ENCODE results near the gene TOM1L1.

DNA sequence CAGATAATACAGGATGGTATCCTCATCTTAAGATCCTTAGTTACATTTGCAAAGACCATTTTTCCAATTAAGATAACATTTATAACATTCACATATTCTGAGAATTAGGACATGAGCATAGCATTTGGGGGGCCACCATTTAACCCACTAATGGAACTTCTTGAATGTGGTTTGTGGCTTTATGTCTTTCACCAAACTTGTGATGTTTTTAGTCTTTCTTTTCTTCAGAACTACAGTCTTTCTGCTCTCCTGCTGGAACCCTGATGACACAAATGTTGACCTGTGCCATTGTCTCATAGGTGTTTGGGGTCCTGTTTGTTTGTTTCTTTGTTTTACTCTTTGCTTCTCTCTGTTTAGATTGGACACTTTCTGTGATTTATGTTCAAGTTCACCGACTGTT is 44.6 kb downstream of the TOM1L1 start:
- TF ChIP-seq, protein P1, sequence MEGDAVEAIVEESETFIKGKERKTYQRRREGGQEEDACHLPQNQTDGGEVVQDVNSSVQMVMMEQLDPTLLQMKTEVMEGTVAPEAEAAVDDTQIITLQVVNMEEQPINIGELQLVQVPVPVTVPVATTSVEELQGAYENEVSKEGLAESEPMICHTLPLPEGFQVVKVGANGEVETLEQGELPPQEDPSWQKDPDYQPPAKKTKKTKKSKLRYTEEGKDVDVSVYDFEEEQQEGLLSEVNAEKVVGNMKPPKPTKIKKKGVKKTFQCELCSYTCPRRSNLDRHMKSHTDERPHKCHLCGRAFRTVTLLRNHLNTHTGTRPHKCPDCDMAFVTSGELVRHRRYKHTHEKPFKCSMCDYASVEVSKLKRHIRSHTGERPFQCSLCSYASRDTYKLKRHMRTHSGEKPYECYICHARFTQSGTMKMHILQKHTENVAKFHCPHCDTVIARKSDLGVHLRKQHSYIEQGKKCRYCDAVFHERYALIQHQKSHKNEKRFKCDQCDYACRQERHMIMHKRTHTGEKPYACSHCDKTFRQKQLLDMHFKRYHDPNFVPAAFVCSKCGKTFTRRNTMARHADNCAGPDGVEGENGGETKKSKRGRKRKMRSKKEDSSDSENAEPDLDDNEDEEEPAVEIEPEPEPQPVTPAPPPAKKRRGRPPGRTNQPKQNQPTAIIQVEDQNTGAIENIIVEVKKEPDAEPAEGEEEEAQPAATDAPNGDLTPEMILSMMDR (IDR thresholded peaks at IDR 0.05), result no peak
- no peak for TF ChIP-seq POLR2A (IDR thresholded peaks at IDR 0.05)

All from right lobe of liver (tissue), 4 donors.